Stomach smooth muscle (tissue), 2 donors: Measurements from ENCODE around the gene RABGAP1L.
"Not testable (repeated sequence)": the region's sequence is repeated elsewhere in the genome, so short reads cannot be mapped to it uniquely, and the experiment has no call there.

Experiments
- H3K27ac ChIP-seq: one replicate; pipeline ENCODE4 v1.7.0; 2013; ENCODE audit warnings: mild to moderate bottlenecking, low read length, inconsistent platforms
- H3K27me3 ChIP-seq, 2 donors: one replicate each; pipeline ENCODE4 v1.7.0; 2013; ENCODE audit warnings: low read length in 2 of 2; ENCODE audit not compliant: insufficient read depth in 2 of 2, control insufficient read depth in 1 of 2
- H3K36me3 ChIP-seq, 2 donors: one replicate each; pipeline ENCODE4 v1.7.0; 2013; ENCODE audit warnings: low read length in 2 of 2; ENCODE audit not compliant: control insufficient read depth in 2 of 2, insufficient read depth in 2 of 2
- H3K4me1 ChIP-seq: one replicate; pipeline ENCODE4 v1.7.0; 2013; ENCODE audit warnings: low read length; ENCODE audit not compliant: control insufficient read depth, insufficient read depth
- H3K4me3 ChIP-seq, 2 donors: one replicate each; pipeline ENCODE4 v1.7.0; 2013; ENCODE audit warnings: low read length in 2 of 2
- H3K9ac ChIP-seq, 2 donors: one replicate each; pipeline ENCODE4 v1.7.0; 2013; ENCODE audit warnings: low read length in 2 of 2, mild to moderate bottlenecking in 1 of 2
- H3K9me3 ChIP-seq, 2 donors: one replicate each; pipeline ENCODE4 v1.7.0; 2013; ENCODE audit warnings: low read length in 2 of 2; ENCODE audit not compliant: control insufficient read depth in 2 of 2
- donor health status: healthy.
- donor health status: Pancreatic carcinoma.

The RABGAP1L gene

GRCh38 chr1:174479281-174479680 lies 320.0 kb downstream of the RABGAP1L start:
- Histone ChIP-seq H3K36me3 (no peaks in the 10 kb centered on the region), H3K9ac (no peak overlapping the region), H3K27me3 (no peaks in the 10 kb centered on the region), H3K9me3 (no peaks in the 10 kb centered on the region), H3K4me3 (no peak overlapping the region), H3K27ac (no peak overlapping the region), H3K4me1 (no peaks in the 10 kb centered on the region)

- no peaks in the 10 kb centered on the region for H3K27me3 ChIP-seq
- H3K4me1 ChIP-seq: no peaks in the 10 kb centered on the region
- H3K27ac ChIP-seq: no peak overlapping the region
- no peak overlapping the region for H3K4me3 ChIP-seq
- no peaks in the 10 kb centered on the region for H3K36me3 ChIP-seq
- H3K9ac ChIP-seq: no peak overlapping the region
- no peaks in the 10 kb centered on the region for H3K9me3 ChIP-seq
Observed at GRCh38 chr1:174480324-174480723, 321.0 kb downstream of the RABGAP1L start.

GRCh38 chr1:174491606-174492005 lies 332.3 kb downstream of the RABGAP1L start:
- Histone ChIP-seq H3K4me1 (no peaks in the 10 kb centered on the region), H3K27ac (no peak overlapping the region), H3K4me3 (no peak overlapping the region), H3K9ac (no peak overlapping the region), H3K36me3 (no peaks in the 10 kb centered on the region), H3K9me3 (no peaks in the 10 kb centered on the region), H3K27me3 (no peaks in the 10 kb centered on the region)

- Histone ChIP-seq H3K9me3 (no peaks in the 10 kb centered on the region), H3K9ac (no peak overlapping the region)
Observed at GRCh38 chr1:174497478-174497877, 338.2 kb downstream of the RABGAP1L start.

GRCh38 chr1:174516755-174517154 lies 357.4 kb downstream of the RABGAP1L start:
- H3K4me3 ChIP-seq, H3K4me1 ChIP-seq, H3K27ac ChIP-seq, H3K9ac ChIP-seq, H3K27me3 ChIP-seq, H3K9me3 ChIP-seq, H3K36me3 ChIP-seq: not testable (repeated sequence)

More at GRCh38 chr1:174497478-174497877, 338.2 kb downstream of the RABGAP1L start:
- no peaks in the 10 kb centered on the region for H3K36me3 ChIP-seq
- no peaks in the 10 kb centered on the region for H3K4me1 ChIP-seq
- no peak overlapping the region for H3K27ac ChIP-seq
- H3K27me3 ChIP-seq: no peaks in the 10 kb centered on the region
- H3K4me3 ChIP-seq: no peak overlapping the region

GRCh38 chr1:174519844-174520243 lies 360.5 kb downstream of the RABGAP1L start:
- Histone ChIP-seq H3K4me3 (no peak overlapping the region), H3K9ac (no peak overlapping the region), H3K27me3 (no peaks in the 10 kb centered on the region), H3K9me3 (peaks cover 0 to 3% of the 10 kb centered on the region in 2 donors), H3K27ac (no peak overlapping the region), H3K36me3 (no peaks in the 10 kb centered on the region), H3K4me1 (no peaks in the 10 kb centered on the region)

GRCh38 chr1:174531751-174532150 lies 372.4 kb downstream of the RABGAP1L start:
- H3K4me1 ChIP-seq: no peaks in the 10 kb centered on the region
- no peak overlapping the region for H3K27ac ChIP-seq
- H3K36me3 ChIP-seq: no peaks in the 10 kb centered on the region
- no peaks in the 10 kb centered on the region for H3K27me3 ChIP-seq
- H3K4me3 ChIP-seq: no peak overlapping the region
- peaks cover 0 to 7% of the 10 kb centered on the region in 2 donors for H3K9me3 ChIP-seq
- no peak overlapping the region for H3K9ac ChIP-seq

- H3K4me1 ChIP-seq: no peaks in the 10 kb centered on the region
- peaks cover 0 to 7% of the 10 kb centered on the region in 2 donors for H3K9me3 ChIP-seq
- H3K36me3 ChIP-seq: no peaks in the 10 kb centered on the region
- H3K4me3 ChIP-seq: no peak overlapping the region
- no peak overlapping the region for H3K9ac ChIP-seq
- H3K27ac ChIP-seq: no peak overlapping the region
- no peaks in the 10 kb centered on the region for H3K27me3 ChIP-seq
Observed at GRCh38 chr1:174534789-174535188, 375.5 kb downstream of the RABGAP1L start.

GRCh38 chr1:174535207-174535606 lies 375.9 kb downstream of the RABGAP1L start:
- H3K27ac ChIP-seq: no peak overlapping the region
- peaks cover 0 to 7% of the 10 kb centered on the region in 2 donors for H3K9me3 ChIP-seq
- H3K4me1 ChIP-seq: no peaks in the 10 kb centered on the region
- no peaks in the 10 kb centered on the region for H3K27me3 ChIP-seq
- H3K9ac ChIP-seq: no peak overlapping the region
- H3K36me3 ChIP-seq: no peaks in the 10 kb centered on the region
- no peak overlapping the region for H3K4me3 ChIP-seq

- H3K4me3 ChIP-seq, H3K36me3 ChIP-seq, H3K27ac ChIP-seq, H3K9me3 ChIP-seq, H3K9ac ChIP-seq, H3K4me1 ChIP-seq, H3K27me3 ChIP-seq: not testable (repeated sequence)
Observed at GRCh38 chr1:174543421-174543820, 384.1 kb downstream of the RABGAP1L start.

- Histone ChIP-seq H3K9me3 (no peaks in the 10 kb centered on the region), H3K9ac (no peak overlapping the region), H3K27ac (no peak overlapping the region), H3K4me3 (no peak overlapping the region), H3K36me3 (no peaks in the 10 kb centered on the region), H3K4me1 (no peaks in the 10 kb centered on the region), H3K27me3 (no peaks in the 10 kb centered on the region)
Observed at GRCh38 chr1:174550296-174550695, 391.0 kb downstream of the RABGAP1L start.
